Measurements from ENCODE around the gene PMEPA1.

Gene PMEPA1

GRCh38 chr20:57648878-57649616 lies 60.8 kb downstream of the PMEPA1 start:
- no peak for DNase-seq (ENCODE audit: low read depth, low spot score)
- Histone ChIP-seq H3K9me3 (ENCODE audit: low read depth, low read length) (no peaks in the 10 kb centered on the region), H3K36me3 (ENCODE audit: insufficient read depth, low read length) (no peaks in the 10 kb centered on the region), H3K4me3 (no peak overlapping the region), H3K9ac (ENCODE audit: insufficient read length) (no peak overlapping the region), H3K27ac (no peak overlapping the region)
- no peak for TF ChIP-seq FOXP2 (optimal IDR thresholded peaks at IDR 0.05; ENCODE audit: control extremely low read depth, extremely low read length, insufficient read depth)
- no peak for TF ChIP-seq POLR2AphosphoS5 (IDR thresholded peaks at IDR 0.05; ENCODE audit: borderline replicate concordance, low read depth, low read length)
- no peak for TF ChIP-seq EZH2 (IDR thresholded peaks at IDR 0.05)

GRCh38 chr20:57647933-57648785 lies 61.7 kb downstream of the PMEPA1 start:
- no peak overlapping the region for H3K27ac ChIP-seq
- no peaks in the 10 kb centered on the region for H3K9me3 ChIP-seq (ENCODE audit: low read depth, low read length)
- DNase-seq (ENCODE audit: low read depth, low spot score), result no peak
- TF ChIP-seq FOXP2 (optimal IDR thresholded peaks at IDR 0.05; ENCODE audit: control extremely low read depth, extremely low read length, insufficient read depth) (no peak), POLR2AphosphoS5 (IDR thresholded peaks at IDR 0.05; ENCODE audit: borderline replicate concordance, low read depth, low read length) (no peak), EZH2 (IDR thresholded peaks at IDR 0.05) (no peak)
- no peaks in the 10 kb centered on the region for H3K36me3 ChIP-seq (ENCODE audit: insufficient read depth, low read length)
- H3K9ac ChIP-seq (ENCODE audit: insufficient read length), result no peak overlapping the region
- no peak overlapping the region for H3K4me3 ChIP-seq

- no peaks in the 10 kb centered on the region for H3K36me3 ChIP-seq (ENCODE audit: insufficient read depth, low read length)
- DNase-seq (ENCODE audit: low read depth, low spot score), result no peak
- H3K4me3 ChIP-seq, result no peak overlapping the region
- H3K9me3 ChIP-seq (ENCODE audit: low read depth, low read length), result no peaks in the 10 kb centered on the region
- H3K9ac ChIP-seq (ENCODE audit: insufficient read length), result no peak overlapping the region
- TF ChIP-seq FOXP2 (optimal IDR thresholded peaks at IDR 0.05; ENCODE audit: control extremely low read depth, extremely low read length, insufficient read depth) (no peak), POLR2AphosphoS5 (IDR thresholded peaks at IDR 0.05; ENCODE audit: borderline replicate concordance, low read depth, low read length) (no peak), EZH2 (IDR thresholded peaks at IDR 0.05) (no peak)
- no peak overlapping the region for H3K27ac ChIP-seq
Measured at GRCh38 chr20:57647006-57647932, 62.5 kb downstream of the PMEPA1 start.

- H3K9ac ChIP-seq (ENCODE audit: insufficient read length), result no peak overlapping the region
- H3K4me3 ChIP-seq, result no peak overlapping the region
- no peak for DNase-seq (ENCODE audit: low read depth, low spot score)
- H3K36me3 ChIP-seq (ENCODE audit: insufficient read depth, low read length), result no peaks in the 10 kb centered on the region
- no peak overlapping the region for H3K27ac ChIP-seq
- no peaks in the 10 kb centered on the region; the same call in 1 of the 2 replicates for H3K9me3 ChIP-seq (ENCODE audit: low read depth, low read length)
- TF ChIP-seq FOXP2 (optimal IDR thresholded peaks at IDR 0.05; ENCODE audit: control extremely low read depth, extremely low read length, insufficient read depth) (no peak), POLR2AphosphoS5 (IDR thresholded peaks at IDR 0.05; ENCODE audit: borderline replicate concordance, low read depth, low read length) (no peak), EZH2 (IDR thresholded peaks at IDR 0.05) (no peak)
Measured at GRCh38 chr20:57638895-57639236, 70.9 kb downstream of the PMEPA1 start.

- Histone ChIP-seq H3K9me3 (ENCODE audit: low read depth, low read length) (no peaks in the 10 kb centered on the region; the same call in 1 of the 2 replicates), H3K9ac (ENCODE audit: insufficient read length) (no peak overlapping the region), H3K27ac (no peak overlapping the region), H3K36me3 (ENCODE audit: insufficient read depth, low read length) (no peaks in the 10 kb centered on the region), H3K4me3 (no peak overlapping the region)
- no peak for DNase-seq (ENCODE audit: low read depth, low spot score)
- no peak for TF ChIP-seq EZH2 (IDR thresholded peaks at IDR 0.05)
- TF ChIP-seq POLR2AphosphoS5 (IDR thresholded peaks at IDR 0.05; ENCODE audit: borderline replicate concordance, low read depth, low read length), result no peak
- TF ChIP-seq FOXP2 (optimal IDR thresholded peaks at IDR 0.05; ENCODE audit: control extremely low read depth, extremely low read length, insufficient read depth), result no peak
Measured at GRCh38 chr20:57638173-57638894, 71.5 kb downstream of the PMEPA1 start.

GRCh38 chr20:57633945-57634491 lies 75.8 kb downstream of the PMEPA1 start:
- no peak overlapping the region for H3K9ac ChIP-seq (ENCODE audit: insufficient read length)
- DNase-seq (ENCODE audit: low read depth, low spot score), result no peak
- no peaks in the 10 kb centered on the region; the same call in 1 of the 2 replicates for H3K9me3 ChIP-seq (ENCODE audit: low read depth, low read length)
- H3K4me3 ChIP-seq, result no peak overlapping the region
- no peak for TF ChIP-seq POLR2AphosphoS5 (IDR thresholded peaks at IDR 0.05; ENCODE audit: borderline replicate concordance, low read depth, low read length)
- TF ChIP-seq EZH2 (IDR thresholded peaks at IDR 0.05), result no peak
- no peaks in the 10 kb centered on the region for H3K36me3 ChIP-seq (ENCODE audit: insufficient read depth, low read length)
- no peak overlapping the region for H3K27ac ChIP-seq

- Histone ChIP-seq H3K4me3 (no peak overlapping the region), H3K36me3 (ENCODE audit: insufficient read depth, low read length) (no peaks in the 10 kb centered on the region), H3K9ac (ENCODE audit: insufficient read length) (no peak overlapping the region), H3K27ac (no peak overlapping the region), H3K9me3 (ENCODE audit: low read depth, low read length) (no peaks in the 10 kb centered on the region; the same call in 1 of the 2 replicates)
- DNase-seq (ENCODE audit: low read depth, low spot score), result no peak
- TF ChIP-seq POLR2AphosphoS5 (IDR thresholded peaks at IDR 0.05; ENCODE audit: borderline replicate concordance, low read depth, low read length) (no peak), EZH2 (IDR thresholded peaks at IDR 0.05) (no peak), FOXP2 (optimal IDR thresholded peaks at IDR 0.05; ENCODE audit: control extremely low read depth, extremely low read length, insufficient read depth) (no peak)
Measured at GRCh38 chr20:57632286-57632685, 77.5 kb downstream of the PMEPA1 start.
